GM12873 (cell line): ENCODE measurements around the gene TM7SF3.
A peak's percentile ranks its signal among the peaks of the same experiment; 100 is the strongest.

Experiments
- CTCF ChIP-seq: IDR thresholded peaks from 2 replicates; pipeline ENCODE4 v1.5.1; 2012; ENCODE audit warnings: low read depth, mild to moderate bottlenecking, moderate library complexity, low read length, control low read depth; ENCODE audit not compliant: insufficient read depth; ENCODE audit errors: missing control alignments

Gene TM7SF3

DNA sequence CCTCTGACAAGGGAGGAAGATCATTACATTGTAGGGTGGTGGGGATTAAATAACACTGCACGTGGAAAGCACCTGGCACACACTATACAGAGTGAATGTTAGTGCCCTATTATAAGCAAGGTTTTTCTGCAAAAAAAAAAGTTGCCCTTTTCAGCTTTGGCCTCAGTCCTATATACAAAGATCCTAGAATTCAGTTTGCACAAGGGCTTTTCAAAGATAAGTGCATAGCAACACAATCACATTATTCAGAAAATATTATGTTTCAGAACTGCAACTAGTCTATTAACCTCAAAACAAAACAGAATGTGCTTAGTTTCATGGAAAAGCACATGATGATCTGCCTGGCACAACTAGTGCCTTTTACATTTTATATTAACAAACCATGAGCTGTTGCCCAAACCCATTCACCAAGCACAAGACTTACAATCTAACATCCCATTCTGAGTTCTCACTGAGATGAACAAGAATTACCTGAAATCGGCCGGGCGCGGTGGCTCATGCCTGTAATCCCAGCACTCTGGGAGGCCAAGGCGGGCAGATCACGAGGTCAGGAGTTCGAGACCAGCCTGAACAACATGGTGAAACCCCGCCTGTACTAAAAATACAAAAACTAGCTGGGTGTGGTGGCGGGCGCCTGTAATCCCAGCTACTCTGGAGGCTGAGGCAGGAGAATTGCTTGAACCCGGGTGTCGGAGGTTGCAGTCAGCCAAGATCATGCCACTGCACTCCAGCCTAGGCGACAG lies 1.8 kb downstream of the TM7SF3 start:
- no peak for TF ChIP-seq CTCF

- peak; percentile 7 for TF ChIP-seq CTCF
Measured at GRCh38 chr12:27009881-27010301, 4.3 kb downstream of the TM7SF3 start.

GRCh38 chr12:27008081-27008480 lies 6.1 kb downstream of the TM7SF3 start:
- TF ChIP-seq CTCF = no peak

DNA sequence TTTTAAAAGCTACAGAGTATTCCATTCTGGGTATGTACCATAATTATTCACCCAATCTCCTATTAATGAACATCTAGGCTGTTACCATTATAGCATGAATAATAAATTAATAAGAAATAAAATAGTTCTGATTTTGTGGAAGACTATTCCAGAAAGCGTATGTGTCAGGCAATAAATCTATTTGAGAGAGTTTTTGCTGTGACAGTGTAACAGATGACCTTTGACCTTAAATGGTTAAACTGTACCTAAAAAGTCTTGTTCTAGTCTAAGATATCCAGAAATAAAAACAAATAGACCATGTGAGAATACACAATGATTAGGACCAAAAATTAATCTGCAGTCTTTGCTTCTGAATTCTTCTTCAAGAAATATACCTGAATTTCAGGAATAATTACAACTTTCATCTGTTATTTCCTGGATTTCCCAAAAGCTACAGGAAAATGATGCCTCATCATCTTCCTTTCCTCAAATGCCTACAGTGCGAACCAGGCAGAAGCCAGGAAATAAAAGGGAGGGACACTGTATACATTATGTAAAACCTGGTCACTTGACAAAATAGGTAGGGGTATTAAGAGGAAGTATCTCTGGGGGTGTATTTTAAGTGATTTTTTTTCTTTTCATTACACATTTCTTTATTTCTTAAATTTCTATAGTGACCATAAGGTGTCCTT lies 7.3 kb downstream of the TM7SF3 start:
- TF ChIP-seq CTCF = no peak

DNA sequence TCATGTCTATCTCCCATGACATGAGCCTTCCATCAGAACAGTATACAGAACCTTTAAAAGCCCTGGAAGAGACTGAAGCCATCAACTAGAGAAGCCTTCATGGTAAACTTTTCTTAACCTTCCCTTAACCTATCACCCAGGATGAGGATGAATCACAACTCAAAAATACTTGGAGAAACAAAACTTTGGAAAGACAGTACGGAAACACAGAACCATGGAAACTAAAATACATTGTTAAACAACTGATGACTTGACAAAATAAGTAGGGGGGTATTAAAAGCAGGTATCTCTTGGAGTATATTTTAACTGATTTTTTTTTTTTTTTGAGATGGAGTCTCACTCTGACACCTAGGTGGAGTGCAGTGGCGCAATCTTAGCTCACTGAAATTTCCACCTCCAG lies 8.7 kb downstream of the TM7SF3 start:
- no peak for TF ChIP-seq CTCF

DNA sequence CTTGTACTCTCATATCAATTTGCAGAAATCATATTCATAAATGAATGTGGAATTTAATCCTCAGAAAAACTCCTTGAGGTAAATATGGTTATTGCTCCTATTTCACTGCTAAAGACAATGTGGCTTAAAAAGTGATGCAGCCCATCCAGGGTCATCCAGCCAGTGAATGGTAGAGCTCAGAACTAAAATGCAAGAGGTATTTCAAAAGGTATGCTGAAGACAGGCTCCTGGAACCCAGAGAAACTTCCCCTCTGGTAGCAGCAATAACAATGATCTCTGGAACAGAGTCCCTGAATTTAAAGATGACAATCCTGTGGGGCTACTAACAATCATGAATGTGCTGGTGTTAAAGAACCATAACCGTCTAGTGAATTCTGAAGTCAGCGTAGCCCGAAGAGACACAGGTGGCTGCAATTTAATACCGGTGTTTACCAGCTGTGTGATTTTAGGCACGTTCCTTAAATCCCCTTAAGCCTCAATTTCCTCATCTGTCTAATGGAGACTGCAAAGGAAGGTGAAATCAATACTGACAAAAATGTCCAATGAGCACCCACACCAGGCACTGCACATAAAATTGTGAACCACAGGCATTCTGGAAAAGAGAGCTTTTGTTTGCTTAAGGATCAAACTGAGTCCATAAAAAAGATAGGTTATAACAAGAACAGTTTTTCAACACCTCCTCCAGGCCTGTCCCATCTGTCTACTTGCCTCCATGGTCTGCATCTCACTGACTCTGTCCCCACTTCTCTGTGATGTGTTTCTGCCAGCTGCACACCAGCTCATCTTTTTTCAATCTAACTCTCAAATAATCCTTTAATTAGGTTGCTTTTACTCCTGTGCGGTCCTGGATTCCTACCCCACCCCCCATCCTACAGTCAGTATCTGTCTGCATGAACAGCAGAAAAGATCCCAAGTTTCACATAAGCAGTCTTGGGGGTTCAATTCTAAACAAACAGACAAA lies 10.5 kb downstream of the TM7SF3 start:
- no peak for TF ChIP-seq CTCF

DNA sequence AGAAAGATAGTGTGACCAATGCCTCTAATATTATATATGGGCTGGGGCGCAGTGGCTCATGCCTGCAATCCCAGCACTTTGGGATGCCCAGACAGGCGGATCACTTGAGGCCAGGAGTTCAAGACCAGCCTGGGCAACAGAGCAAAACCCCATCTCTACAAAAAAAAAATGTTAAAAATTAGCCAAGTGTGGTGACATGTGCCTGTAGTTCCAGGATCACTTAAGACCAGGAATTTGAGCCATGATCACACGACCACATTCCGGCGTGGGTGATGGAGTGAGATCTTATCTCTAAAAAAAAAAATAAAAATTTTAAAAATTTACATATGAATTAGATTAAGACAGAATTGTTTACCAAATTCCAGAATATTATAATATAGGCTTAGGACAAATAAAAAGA lies 12.0 kb downstream of the TM7SF3 start:
- no peak for TF ChIP-seq CTCF
